Peyer's patch (tissue), 4 donors: ENCODE data around the gene RAPGEF5. TPM values are rescaled to one million over a fixed set of nuclear protein-coding genes. Genes with fewer than 3 reads are reported as not detected.

Experiments
- DNase-seq, 3 donors: peaks; one replicate each; pipeline ENCODE4 v3.0.0-alpha.2; 2017 to 2019
- H3K27ac ChIP-seq, 4 donors: fragments of 200-600 bp; sonication (generic); one replicate each; pipeline ENCODE4 v1.5.1; 2016 to 2019
- H3K27me3 ChIP-seq, 2 donors: fragments of 200-600 bp; sonication (generic); one replicate each; pipeline ENCODE4 v1.5.1; 2019
- H3K36me3 ChIP-seq, 3 donors: fragments of 200-600 bp; sonication (generic); one replicate each; pipeline ENCODE4 v1.5.1; 2016 to 2019
- H3K4me1 ChIP-seq, 4 donors: fragments of 200-600 bp; sonication (generic); one replicate each; pipeline ENCODE4 v1.5.1; 2016 to 2019
- H3K4me3 ChIP-seq, 4 donors: fragments of 200-600 bp; sonication (generic); 1 replicate in 3 of 4; 2 replicates in 1 of 4; pipeline ENCODE4 v1.5.1; 2016 to 2019; ENCODE audit warnings: mild to moderate bottlenecking in 1 of 4
- H3K9me3 ChIP-seq, 4 donors: fragments of 200-600 bp; sonication (generic); one replicate each; pipeline ENCODE4 v1.5.1; 2016 to 2019; ENCODE audit warnings: mild to moderate bottlenecking in 1 of 4
- POLR2A ChIP-seq, 2 donors: fragments of 450-650 bp; IDR thresholded peaks; one replicate each; pipeline ENCODE4 v1.5.1; 2017; ENCODE audit warnings: antibody characterized with exemption in 2 of 2, mild to moderate bottlenecking in 2 of 2, moderate library complexity in 2 of 2
- total RNA-seq, 4 donors: library from RNA; depleted of rRNA; stranded (reverse); fragments of >200 nt; gene quantifications; one replicate each; pipeline ENCODE4 v1.1.0, GENCODE V29; 2016
- TF ChIP-seq, protein P1 (sequence below), 6 experiments: fragments of 450-650 bp in 4 of 6; fragments of 200-600 bp in 2 of 6; sonication (generic) in 1 of 6; IDR thresholded peaks; one replicate each; pipeline ENCODE4 v1.5.1; 2017 to 2019; ENCODE audit warnings: antibody characterized with exemption in 6 of 6, mild to moderate bottlenecking in 3 of 6, moderate library complexity in 1 of 6

Gene RAPGEF5
- total RNA-seq, 4 donors from 2014 or later: 92.8 to 144 (median 111) TPM

DNA sequence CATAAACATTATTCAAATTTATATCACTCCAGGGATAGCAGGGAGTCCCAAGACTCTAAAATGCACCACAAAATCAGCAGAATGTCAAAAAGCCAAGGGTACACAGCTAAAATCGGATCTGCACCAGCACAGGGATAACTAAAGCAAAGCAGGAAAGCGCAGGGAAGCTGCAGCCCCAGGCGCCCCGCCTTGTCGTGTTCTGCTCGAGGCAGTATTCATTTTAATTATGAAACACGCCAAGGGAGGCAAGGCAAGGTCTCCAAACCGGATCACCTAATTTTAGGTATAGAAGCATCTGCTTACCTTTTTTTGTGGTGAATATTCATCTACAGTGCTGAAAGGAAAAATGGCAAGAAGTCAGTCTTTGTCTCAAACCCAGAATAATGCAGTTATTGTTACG is 199.4 kb downstream of the RAPGEF5 start:
- Histone ChIP-seq H3K4me3 (no peak overlapping the region), H3K9me3 (no peaks in the 10 kb centered on the region)

DNA sequence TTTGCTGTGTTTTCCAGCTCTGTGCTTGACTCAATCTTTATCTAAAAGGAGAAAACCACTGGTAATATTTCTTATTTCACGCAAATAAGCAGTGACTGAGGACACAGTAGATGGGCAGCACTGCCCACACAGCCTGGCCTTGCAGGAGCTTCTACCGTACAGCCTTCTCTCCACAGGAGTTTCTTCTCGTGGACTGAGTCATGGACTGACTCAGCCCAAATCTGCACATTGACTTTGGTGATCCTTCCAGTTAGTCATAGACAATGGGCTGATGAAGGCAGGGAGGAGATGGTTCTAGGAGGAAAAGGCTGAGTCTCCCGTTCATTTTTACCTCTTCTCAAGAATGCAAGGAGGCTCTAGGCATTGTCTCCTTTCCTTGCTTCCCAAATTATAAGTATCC is 200.7 kb downstream of the RAPGEF5 start:
- DNase-seq: no peak
- peaks cover 0 to 64% (median 0%) of the 10 kb centered on the region in 3 donors for H3K36me3 ChIP-seq
- H3K4me3 ChIP-seq: no peak overlapping the region
- no peaks in the 10 kb centered on the region for H3K27me3 ChIP-seq
- H3K27ac ChIP-seq: no peak overlapping the region
- no peak for TF ChIP-seq POLR2A (IDR thresholded peaks at IDR 0.05)
- TF ChIP-seq, protein P1, sequence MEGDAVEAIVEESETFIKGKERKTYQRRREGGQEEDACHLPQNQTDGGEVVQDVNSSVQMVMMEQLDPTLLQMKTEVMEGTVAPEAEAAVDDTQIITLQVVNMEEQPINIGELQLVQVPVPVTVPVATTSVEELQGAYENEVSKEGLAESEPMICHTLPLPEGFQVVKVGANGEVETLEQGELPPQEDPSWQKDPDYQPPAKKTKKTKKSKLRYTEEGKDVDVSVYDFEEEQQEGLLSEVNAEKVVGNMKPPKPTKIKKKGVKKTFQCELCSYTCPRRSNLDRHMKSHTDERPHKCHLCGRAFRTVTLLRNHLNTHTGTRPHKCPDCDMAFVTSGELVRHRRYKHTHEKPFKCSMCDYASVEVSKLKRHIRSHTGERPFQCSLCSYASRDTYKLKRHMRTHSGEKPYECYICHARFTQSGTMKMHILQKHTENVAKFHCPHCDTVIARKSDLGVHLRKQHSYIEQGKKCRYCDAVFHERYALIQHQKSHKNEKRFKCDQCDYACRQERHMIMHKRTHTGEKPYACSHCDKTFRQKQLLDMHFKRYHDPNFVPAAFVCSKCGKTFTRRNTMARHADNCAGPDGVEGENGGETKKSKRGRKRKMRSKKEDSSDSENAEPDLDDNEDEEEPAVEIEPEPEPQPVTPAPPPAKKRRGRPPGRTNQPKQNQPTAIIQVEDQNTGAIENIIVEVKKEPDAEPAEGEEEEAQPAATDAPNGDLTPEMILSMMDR (IDR thresholded peaks at IDR 0.05): no peak
- H3K9me3 ChIP-seq: no peaks in the 10 kb centered on the region
- H3K4me1 ChIP-seq: no peaks in the 10 kb centered on the region

More for the DNA sequence above, 199.4 kb downstream of the RAPGEF5 start:
- no peak overlapping the region for H3K27ac ChIP-seq
- H3K27me3 ChIP-seq: no peaks in the 10 kb centered on the region
- DNase-seq: no peak
- no peaks in the 10 kb centered on the region for H3K4me1 ChIP-seq
- TF ChIP-seq, protein P1 (IDR thresholded peaks at IDR 0.05): no peak
- no peak for TF ChIP-seq POLR2A (IDR thresholded peaks at IDR 0.05)
- peaks cover 0 to 55% (median 0%) of the 10 kb centered on the region in 3 donors for H3K36me3 ChIP-seq

DNA sequence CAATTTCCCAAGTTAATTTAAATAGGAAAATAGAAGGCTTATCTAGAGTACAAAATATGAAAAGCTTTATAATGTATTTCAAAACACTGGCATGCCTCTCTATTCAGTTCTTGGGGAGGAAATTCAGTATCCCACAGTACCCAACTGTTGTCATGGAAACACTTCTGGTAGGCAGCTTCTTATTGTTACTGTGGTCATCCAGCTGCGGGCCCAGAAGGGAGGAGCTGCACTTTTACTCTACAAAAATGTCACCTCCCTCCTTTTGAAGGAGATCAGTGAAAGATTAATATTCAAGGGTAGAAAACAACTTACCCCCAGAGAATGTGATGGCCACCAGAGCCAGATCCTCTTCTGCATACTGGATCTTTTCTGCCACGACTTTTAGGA is 202.8 kb downstream of the RAPGEF5 start:
- TF ChIP-seq, protein P1 (IDR thresholded peaks at IDR 0.05): no peak
- no peak for TF ChIP-seq POLR2A (IDR thresholded peaks at IDR 0.05)
- no peak for DNase-seq
- Histone ChIP-seq H3K4me1 (no peaks in the 10 kb centered on the region), H3K27ac (no peak overlapping the region), H3K4me3 (no peak overlapping the region), H3K9me3 (no peaks in the 10 kb centered on the region), H3K36me3 (peaks cover 0 to 68% (median 0%) of the 10 kb centered on the region in 3 donors), H3K27me3 (no peaks in the 10 kb centered on the region)

DNA sequence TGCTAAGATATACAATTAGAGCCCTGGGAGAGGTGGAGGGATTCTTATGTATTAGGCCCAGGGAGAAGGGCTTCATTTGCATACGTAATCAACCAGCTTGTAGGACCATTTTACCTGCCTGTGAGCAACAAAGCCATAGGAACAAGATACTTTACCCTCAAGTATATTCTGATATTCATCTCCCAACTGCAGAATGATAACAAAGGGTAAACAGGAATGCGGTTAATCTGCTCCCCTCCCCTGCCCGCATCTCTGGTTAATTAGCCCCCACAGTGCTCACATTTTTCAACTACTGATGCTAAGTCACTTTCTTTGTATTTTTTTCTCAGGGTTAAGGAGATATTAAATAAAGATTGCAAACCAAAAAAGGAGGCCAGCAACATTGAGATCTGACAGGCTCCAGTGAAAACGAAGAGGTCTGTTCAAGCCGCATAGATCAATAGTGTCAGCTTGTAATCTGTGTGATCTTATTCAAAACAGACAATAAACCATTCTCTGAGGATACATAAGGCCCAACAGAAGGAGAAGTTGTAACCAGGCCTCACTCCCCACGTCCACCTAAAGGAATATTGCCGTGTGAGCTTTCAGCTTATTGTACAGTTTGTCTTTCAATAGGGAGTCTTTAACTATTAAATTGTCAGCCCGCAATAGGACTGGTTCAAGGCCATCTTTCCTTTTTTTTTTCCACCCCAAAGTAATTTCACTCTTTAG is 203.4 kb downstream of the RAPGEF5 start:
- no peak for DNase-seq
- H3K4me3 ChIP-seq: no peak overlapping the region
- H3K4me1 ChIP-seq: no peaks in the 10 kb centered on the region
- H3K27ac ChIP-seq: no peak overlapping the region
- TF ChIP-seq, protein P1 (IDR thresholded peaks at IDR 0.05): no peak
- TF ChIP-seq POLR2A (IDR thresholded peaks at IDR 0.05): no peak
- no peaks in the 10 kb centered on the region for H3K27me3 ChIP-seq
- peaks cover 0 to 67% (median 0%) of the 10 kb centered on the region in 3 donors for H3K36me3 ChIP-seq
- no peaks in the 10 kb centered on the region for H3K9me3 ChIP-seq

DNA sequence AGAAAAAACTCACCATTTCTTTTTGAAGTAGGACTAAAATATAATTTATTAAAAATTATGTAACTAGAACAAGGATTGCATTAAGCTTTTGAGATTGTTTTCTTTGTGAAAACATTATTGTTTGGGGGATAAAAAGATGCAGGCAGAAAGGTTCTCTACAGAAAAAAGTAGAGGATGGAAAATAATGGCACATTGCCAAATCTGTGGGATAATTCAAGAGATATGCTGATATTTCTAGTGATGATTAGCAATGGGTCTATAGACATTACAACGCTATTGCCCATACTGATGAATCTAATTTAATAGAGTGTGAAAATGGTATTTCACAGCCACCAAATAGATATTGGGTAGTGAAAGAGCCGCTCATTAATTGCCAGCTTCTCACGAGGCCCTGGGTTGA is 204.3 kb downstream of the RAPGEF5 start:
- Histone ChIP-seq H3K36me3 (peaks cover 0 to 59% (median 0%) of the 10 kb centered on the region in 3 donors), H3K27me3 (no peaks in the 10 kb centered on the region), H3K9me3 (no peaks in the 10 kb centered on the region), H3K27ac (no peak overlapping the region), H3K4me3 (no peak overlapping the region), H3K4me1 (no peaks in the 10 kb centered on the region)
- no peak for TF ChIP-seq POLR2A (IDR thresholded peaks at IDR 0.05)
- TF ChIP-seq, protein P1 (IDR thresholded peaks at IDR 0.05): no peak
- no peak for DNase-seq
